ENCODE results near the gene WDR38.

The WDR38 gene

DNA sequence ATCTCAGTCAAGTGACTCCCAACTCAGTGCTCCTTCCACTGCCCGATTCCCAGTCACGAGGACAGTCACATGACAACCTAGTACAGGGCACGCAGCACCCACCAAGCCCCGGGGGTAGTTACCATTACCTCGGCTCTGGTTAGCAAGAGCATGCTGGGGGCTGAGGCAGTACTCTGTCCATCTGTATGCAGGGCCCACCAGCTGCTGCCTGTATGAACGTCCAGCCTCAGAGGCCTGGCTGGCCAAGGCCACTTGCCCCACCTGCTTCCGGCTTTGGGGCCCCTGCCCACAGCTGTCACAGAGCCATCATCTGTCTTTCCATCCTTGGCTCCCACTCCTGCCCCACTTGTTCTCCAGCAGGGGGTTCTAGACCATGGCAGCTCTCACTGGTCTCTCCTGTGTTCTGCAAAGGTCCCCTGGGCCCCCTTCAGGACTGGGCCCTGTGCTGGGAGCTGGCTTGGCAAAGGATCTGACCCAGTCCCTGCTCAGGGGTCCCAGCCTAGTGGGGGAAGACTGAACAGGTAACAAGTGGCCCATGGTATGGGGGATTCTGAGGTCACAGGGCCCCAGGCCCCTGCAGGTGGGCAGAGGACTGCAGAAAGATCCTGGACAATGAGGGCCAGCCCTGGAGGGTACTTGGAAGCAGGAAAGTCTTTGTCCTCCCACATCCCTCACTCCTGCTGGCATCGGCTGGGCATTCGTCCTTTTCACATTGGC, 5.2 kb downstream of the WDR38 start:
- DNase-seq (ENCODE audit: low spot score), result no peak

DNA sequence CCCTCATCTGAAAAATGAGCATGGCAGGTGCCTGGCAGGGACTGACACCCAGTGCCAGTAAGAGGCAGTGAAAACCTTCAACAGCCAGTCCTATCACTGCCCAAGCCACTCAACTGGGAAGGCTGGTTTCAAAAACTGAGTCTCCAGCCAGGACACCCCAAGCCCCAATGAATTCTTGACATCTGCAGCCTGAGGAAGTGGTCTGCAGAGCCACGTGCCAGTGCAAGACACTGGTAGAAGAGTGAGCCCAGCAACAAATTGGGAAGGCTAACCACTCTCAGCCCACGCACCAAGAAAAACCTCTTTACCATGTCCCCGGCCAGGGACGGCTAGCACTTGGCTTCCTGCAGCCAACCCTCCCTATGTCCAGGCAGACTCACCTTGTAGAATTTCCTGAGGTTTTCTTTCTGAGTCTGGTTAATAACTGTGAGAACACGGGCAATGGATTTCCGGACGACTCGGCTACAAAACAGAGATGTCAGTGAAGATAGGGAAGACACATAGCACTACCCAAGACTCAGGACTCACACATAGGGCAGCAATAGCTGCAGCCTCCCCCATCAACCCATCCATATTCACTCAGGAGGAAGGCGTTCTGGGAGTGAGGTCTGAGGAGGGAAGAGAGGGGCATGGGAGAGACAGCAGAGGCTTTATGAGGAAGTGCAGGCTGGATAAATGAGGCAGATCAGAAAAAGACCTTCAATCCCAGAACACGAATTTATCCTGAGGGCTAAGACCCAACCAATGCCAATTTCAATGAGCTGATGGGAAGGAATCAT, 6.7 kb downstream of the WDR38 start:
- no peak for DNase-seq (ENCODE audit: low spot score)

DNA sequence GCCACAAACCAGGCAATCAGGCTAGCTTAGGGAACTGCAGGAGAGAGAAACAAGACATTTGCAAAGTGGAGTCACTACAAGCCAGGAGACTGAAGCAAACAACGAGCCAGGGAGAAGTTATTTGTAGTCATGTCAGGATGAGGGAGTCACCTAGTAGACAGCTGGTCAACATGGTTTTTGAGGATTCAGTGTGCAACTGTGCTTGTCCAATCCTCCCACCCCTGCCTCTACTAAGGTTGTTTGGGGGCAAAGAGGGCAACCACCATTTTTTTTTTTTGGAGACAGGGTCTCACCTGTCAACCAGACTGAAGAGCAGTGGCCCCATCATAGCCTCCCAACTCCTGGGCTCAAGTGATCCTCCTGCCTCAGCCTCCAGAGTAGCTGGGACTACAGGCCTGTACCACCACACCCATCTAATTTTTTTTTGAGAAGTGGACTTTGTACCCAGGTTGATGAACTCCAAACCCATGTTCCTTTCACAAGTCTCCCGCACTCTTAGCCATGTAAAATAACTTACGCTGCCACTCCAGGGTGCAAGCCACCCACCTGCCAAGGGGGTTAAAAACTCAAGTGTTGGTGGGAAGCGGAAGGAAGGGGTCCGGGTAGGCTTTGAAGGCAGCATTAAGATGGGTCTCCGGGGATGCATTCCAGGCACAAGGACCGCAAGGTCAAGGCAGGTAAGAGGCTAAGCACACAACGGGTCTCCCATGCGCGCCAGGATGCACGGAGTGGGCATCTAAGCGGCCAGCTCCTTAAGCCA, 7.5 kb downstream of the WDR38 start:
- no peak for DNase-seq (ENCODE audit: low spot score)

DNA sequence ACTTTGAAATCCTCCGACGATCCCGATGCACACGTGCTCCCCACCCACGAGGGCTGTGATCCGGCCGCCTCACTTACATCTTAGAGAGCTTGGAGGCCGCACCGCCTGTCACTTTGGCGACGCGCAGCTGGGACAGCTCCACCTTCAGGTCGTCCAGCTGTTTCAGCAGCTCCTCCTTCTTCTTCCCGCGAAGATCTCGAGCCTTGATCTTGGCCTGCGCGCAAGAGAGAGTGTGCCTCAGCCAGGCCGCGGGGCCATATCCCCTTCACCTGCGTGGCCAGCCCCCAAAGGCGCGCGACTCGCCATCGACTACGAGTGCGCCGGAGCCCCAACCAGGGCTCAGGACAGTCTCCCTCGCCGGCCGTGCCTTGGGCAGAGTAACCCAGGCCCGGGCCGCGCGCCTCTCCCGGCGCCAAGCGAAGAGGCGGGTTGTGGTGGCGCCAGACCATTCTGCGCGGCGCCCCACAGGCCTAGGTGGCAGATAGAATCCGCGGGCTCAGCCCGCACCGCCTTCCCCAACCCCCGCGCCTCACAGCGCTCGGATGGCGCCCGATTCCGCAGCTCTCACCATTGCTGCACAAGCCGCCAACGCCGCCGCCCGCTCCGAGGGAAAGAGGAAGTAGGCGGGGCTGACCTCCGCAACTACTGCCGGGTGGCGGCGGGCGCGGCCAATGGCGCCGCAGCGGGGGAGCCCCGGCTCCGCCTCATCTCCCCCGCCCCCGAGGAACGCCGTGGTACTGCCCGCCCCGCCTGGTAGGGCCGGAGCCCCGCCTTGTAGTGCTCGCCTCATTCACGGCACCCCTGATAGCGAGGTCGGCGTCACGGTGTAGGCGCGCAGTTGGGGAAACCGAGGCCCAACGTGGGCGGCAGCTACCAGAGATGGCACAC, 8.3 kb downstream of the WDR38 start, which contains the start of the genes ARPC5L and RPL35:
Gene ARPC5L (plus strand): TSS at position 789 of the 888 bp plus-strand sequence. CDS start 7,161 bp downstream, outside the sequence.
Gene RPL35 (minus strand): TSS at position 616 of the 888 bp plus-strand sequence. CDS start 45 bp downstream, at position 571.
- peak; percentile 95 for DNase-seq (ENCODE audit: low spot score)

GRCh38 chr9:124863371-124863871, 10.2 kb downstream of the WDR38 start:
- DNase-seq (ENCODE audit: low spot score), result no peak

DNA sequence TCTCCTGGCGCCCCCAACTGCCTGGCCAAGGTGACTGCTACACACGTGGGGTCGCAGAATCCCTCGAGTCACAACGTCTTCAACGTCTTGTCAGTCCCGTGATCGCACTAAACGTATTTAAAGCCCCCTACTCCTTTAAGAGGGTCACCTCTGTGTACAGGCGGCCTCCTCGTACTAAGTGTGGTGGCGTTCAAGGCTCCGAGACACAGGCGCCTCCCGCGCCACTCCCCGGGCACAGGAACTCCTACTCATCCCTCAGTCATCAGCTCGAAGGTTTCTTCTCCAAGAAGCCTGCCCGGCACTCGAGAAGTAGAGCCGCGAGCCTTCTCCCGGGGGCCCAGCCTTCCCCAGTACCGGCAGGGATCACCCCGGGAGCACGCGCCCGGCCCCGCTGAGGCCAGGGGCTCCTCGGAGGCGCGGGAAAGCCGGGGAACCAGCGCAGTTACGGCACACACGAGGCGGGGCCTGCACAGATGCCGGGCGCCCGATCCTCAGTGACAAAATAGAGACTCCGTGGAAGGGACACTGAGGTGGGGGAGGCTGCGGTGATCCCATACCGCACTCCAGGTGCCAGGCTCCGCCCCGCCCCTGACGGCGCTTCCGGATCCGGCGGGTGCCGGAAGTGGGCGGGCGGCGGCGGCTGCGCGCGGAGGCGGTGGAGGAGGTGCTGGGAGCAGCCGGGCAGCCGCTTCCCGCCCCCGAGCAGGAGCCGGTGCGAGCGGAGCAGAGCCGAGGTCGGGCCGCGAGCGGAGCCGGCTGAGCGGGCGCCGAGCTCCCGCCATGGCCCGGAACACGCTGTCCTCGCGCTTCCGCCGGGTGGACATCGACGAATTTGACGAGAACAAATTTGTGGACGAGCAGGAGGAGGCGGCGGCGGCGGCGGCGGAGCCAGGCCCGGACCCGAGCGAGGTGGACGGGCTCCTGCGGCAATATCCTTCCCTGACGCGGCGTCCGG, 15.5 kb downstream of the WDR38 start:
- DNase-seq (ENCODE audit: low spot score), result peak; percentile 89

- no peak for DNase-seq (ENCODE audit: low spot score)
These were observed 16.3 kb downstream of the WDR38 start for GRCh38 chr9:124869466-124869985.

DNA sequence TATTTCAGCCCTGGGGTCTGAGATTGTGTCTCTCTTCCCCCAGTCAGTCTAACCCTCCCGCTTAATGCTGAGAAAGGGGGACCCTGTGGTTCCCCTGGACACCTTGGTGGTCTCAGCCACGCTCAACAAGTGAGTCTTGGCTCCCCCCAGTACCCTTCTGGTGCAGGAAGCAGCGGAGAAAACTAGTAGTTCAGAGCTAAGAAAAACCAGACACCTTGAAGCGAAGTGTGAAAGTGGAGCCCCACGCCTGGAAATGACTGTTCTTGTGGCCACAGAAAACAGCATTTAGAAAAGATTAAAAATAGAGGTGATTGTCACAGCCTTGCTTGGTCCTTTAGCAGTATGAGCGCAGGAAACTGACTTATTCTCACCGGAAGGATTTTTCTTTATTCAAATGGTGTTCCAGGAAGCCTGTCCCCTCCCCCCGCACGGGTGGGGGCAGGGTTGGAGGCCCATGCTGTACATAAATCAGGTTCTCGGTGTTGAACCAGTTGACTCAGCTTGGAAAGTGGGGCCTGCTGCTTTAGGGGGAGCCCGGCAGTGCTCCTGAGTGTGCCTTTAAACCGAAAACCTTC, 16.8 kb downstream of the WDR38 start:
- DNase-seq (ENCODE audit: low spot score), result peak; percentile 94

DNA sequence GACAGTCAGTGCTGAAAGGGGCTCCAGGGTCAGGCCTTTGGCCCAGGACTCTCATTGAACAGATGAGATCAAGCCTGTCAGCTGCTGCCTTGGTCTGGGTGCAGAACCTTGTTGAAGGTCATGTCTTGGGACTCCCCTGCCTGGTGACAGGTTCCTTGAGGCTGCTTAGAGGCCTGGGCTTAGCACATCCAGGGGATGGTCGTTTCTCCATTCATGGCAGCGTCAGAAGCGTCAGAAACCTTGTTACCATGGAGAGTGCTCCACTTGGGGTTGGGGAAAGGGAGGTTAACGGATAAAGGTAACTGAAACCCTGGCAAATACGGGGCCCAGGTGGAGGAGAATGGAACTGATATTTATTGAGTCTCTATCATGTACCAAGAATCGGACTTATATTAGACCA, 17.5 kb downstream of the WDR38 start:
- DNase-seq (ENCODE audit: low spot score), result no peak

DNA sequence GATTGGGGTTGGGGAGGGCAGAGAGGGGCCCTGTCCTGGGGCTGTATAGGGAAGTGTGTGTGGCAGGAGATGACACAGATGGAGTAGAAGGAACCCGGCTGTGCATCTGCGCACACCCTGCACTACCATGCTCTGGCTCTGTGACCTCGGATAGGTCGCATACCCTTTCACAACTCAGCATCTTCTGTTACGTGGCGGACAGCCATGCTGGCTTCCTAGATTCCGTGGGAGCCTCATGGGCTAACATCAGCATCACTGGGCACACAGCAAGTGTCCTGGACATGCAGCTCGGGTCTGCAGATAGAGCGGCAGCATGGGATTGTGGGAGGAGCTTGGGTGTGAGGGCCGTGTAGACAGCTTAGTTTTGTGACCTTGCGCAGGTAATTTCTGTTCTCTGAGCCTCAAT, 17.9 kb downstream of the WDR38 start:
- no peak for DNase-seq (ENCODE audit: low spot score)

GRCh38 chr9:124873664-124874063, 20.4 kb downstream of the WDR38 start:
- DNase-seq (ENCODE audit: low spot score), result peak; percentile 60

GRCh38 chr9:124875501-124875900, 22.2 kb downstream of the WDR38 start:
- DNase-seq (ENCODE audit: low spot score), result no peak

DNA sequence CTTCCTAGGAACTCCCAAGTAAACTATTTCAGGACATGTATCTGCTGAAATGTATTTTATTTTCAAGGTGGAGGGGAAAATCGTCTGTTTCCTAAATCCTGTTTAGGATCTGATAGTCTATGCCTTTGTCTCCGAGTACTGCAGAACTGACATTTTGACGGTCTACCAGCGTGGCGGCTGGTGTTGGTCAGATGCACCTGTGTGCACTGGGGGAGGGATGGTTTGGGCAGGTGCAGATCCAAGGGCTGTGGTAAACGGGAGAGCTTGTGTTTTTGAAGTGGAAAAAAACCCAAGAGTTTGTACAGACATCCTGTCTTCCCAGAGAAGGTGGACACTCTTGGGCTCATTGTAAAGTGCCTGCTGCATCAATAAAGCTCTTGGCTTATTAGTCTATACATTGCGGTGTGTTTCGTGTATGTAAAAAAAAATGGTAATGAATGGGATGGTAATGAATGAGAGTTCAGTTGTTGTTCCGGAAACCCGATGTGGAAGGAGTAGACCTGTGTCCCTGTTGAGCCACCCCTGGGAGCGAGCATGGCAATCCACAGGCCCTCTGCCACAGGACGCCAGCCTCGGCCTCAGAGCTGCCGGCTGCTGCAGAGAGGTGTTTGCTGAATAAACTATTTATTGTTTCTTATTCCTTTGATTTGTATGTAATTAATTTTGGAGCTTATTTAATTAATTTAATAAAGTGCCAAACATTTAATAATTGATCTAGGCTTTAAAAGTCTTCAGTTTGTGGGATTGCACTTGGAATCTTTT, 23.9 kb downstream of the WDR38 start:
- DNase-seq (ENCODE audit: low spot score), result no peak

DNA sequence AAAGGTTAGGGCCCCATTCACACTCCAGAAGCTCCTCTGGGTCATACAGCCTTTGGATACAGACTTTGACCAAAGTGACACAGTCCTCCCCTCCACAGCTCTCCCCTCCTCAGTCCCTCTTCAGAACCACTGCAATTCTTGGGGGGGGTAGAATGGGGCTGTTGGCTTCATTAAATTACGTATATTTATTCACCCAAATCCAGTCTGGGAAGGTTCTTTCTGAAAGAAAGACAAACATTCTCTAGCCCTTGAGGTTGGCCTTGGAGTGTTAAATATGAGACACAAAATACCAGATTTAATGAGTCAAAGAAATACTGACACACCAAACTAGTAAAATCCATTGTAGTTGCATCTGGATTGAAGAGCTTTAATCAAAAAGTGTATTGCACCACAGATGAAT, 24.8 kb downstream of the WDR38 start:
- DNase-seq (ENCODE audit: low spot score), result no peak

DNA sequence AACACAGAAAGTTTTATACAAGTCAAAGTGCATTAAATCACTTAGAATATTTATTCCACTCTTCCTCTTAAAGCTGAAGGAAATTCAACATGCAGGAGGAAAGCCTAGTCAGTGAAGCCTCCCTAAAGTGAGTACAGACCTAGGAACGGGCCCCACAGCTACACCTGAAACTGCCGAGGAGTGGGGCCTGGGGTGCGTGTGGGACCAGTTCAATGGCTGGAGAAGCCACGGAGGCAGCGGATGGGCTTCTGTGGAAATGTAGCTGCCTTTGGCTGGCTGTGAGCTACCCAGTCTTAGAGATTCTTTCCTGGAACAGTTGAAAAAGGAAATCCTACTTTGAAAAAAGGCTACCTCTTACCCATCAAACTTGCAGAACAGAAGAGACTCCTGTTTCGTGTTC, 25.3 kb downstream of the WDR38 start:
- DNase-seq (ENCODE audit: low spot score), result no peak

- DNase-seq (ENCODE audit: low spot score), result no peak
These were observed 26.0 kb downstream of the WDR38 start for GRCh38 chr9:124879226-124879625.

- DNase-seq (ENCODE audit: low spot score), result no peak
These were observed 27.2 kb downstream of the WDR38 start for GRCh38 chr9:124880501-124880900.

- DNase-seq (ENCODE audit: low spot score), result no peak
These were observed 28.0 kb downstream of the WDR38 start for GRCh38 chr9:124881138-124881743.
